BJ (cell line): ENCODE measurements around the gene SPDYE2B. TPM values are rescaled to one million over a fixed set of nuclear protein-coding genes. Genes with fewer than 3 reads are reported as not detected.
"Not testable (repeated sequence)": the region's sequence is repeated elsewhere in the genome, so short reads cannot be mapped to it uniquely, and the experiment has no call there.

Experiments
- CTCF ChIA-PET: fragments of 350-600 bp; formaldehyde crosslinking; extraction: SDS; loops from one replicate; lab custom pipeline; 2021; ENCODE audit warnings: antibody characterized with exemption, inconsistent platforms; lab: Yijun Ruan, JAX
- POLR2A ChIA-PET: fragments of 300-600 bp; sonication (Branson Sonifier 250); formaldehyde crosslinking; extraction: SDS; loops from one replicate; lab custom pipeline; 2021; ENCODE audit warnings: antibody characterized with exemption; lab: Charles Lee
- DNase-seq: peaks from one replicate; pipeline ENCODE4 v3.0.0-alpha.2; 2011; ENCODE audit warnings: low read depth
- H3K27me3 ChIP-seq: 2 replicates; pipeline ENCODE4 v1.6.0; 2011; ENCODE audit warnings: low read length; ENCODE audit not compliant: control insufficient read depth, insufficient read depth
- H3K36me3 ChIP-seq: 2 replicates; pipeline ENCODE4 v1.5.1; 2011; ENCODE audit warnings: low read length; ENCODE audit not compliant: control insufficient read depth, insufficient read depth
- H3K4me3 ChIP-seq: 2 replicates; pipeline ENCODE4 v1.5.1; 2011; ENCODE audit warnings: low read depth, mild to moderate bottlenecking, control low read depth, low read length
- polyA minus RNA-seq: library from RNA; depleted of rRNA, polyadenylated mRNA; stranded (reverse); fragments of >200 nt; gene quantifications from 2 replicates; pipeline ENCODE4 v1.2.3, GENCODE V29; 2011; rRNA and poly(A)+ RNA removed
- polyA plus RNA-seq: library from polyadenylated mRNA; depleted of rRNA; stranded (reverse); fragments of >200 nt; gene quantifications from 2 replicates; pipeline ENCODE4 v1.2.3, GENCODE V29; 2011; rRNA removed

The SPDYE2B gene
- polyA plus RNA-seq (not detected in 2 replicates), polyA minus RNA-seq (not detected in 2 replicates)

- H3K4me3 ChIP-seq, POLR2A ChIA-PET, CTCF ChIA-PET, H3K27me3 ChIP-seq, H3K36me3 ChIP-seq, DNase-seq: not testable (repeated sequence)
Measured at GRCh38 chr7:102649924-102650323, at the start of gene SPDYE2B. Gene SPDYE2B, plus strand, starts transcription at chr7:102650319. Its CDS starts 2,030 bp downstream, at chr7:102652349.

- H3K4me3 ChIP-seq, H3K36me3 ChIP-seq, DNase-seq, POLR2A ChIA-PET, CTCF ChIA-PET, H3K27me3 ChIP-seq: not testable (repeated sequence)
Measured at GRCh38 chr7:102602317-102602716, 47.8 kb upstream of the SPDYE2B start.

- DNase-seq, CTCF ChIA-PET, H3K27me3 ChIP-seq, H3K36me3 ChIP-seq, H3K4me3 ChIP-seq, POLR2A ChIA-PET: not testable (repeated sequence)
Measured at GRCh38 chr7:102604431-102605145, 45.5 kb upstream of the SPDYE2B start.

- H3K27me3 ChIP-seq, H3K4me3 ChIP-seq, POLR2A ChIA-PET, DNase-seq, CTCF ChIA-PET, H3K36me3 ChIP-seq: not testable (repeated sequence)
Measured at GRCh38 chr7:102606848-102607247, 43.3 kb upstream of the SPDYE2B start.

- H3K27me3 ChIP-seq, DNase-seq, POLR2A ChIA-PET, CTCF ChIA-PET, H3K4me3 ChIP-seq, H3K36me3 ChIP-seq: not testable (repeated sequence)
Measured at GRCh38 chr7:102609734-102610133, 40.4 kb upstream of the SPDYE2B start.

- H3K4me3 ChIP-seq, H3K27me3 ChIP-seq, H3K36me3 ChIP-seq, POLR2A ChIA-PET, DNase-seq, CTCF ChIA-PET: not testable (repeated sequence)
Measured at GRCh38 chr7:102610441-102610840, 39.7 kb upstream of the SPDYE2B start.

GRCh38 chr7:102611013-102611674, 39.0 kb upstream of the SPDYE2B start:
- H3K27me3 ChIP-seq, H3K4me3 ChIP-seq, DNase-seq, H3K36me3 ChIP-seq, POLR2A ChIA-PET, CTCF ChIA-PET: not testable (repeated sequence)

GRCh38 chr7:102611675-102612325, 38.3 kb upstream of the SPDYE2B start:
- H3K36me3 ChIP-seq, H3K27me3 ChIP-seq, CTCF ChIA-PET, DNase-seq, POLR2A ChIA-PET: not testable (repeated sequence)
- peak overlapping the region; percentile 23 for H3K4me3 ChIP-seq

GRCh38 chr7:102613575-102614345, 36.4 kb upstream of the SPDYE2B start:
- H3K36me3 ChIP-seq, CTCF ChIA-PET, H3K4me3 ChIP-seq, POLR2A ChIA-PET, DNase-seq, H3K27me3 ChIP-seq: not testable (repeated sequence)

- H3K4me3 ChIP-seq, CTCF ChIA-PET, H3K36me3 ChIP-seq, H3K27me3 ChIP-seq, POLR2A ChIA-PET, DNase-seq: not testable (repeated sequence)
Measured at GRCh38 chr7:102614346-102614697, 35.8 kb upstream of the SPDYE2B start.

GRCh38 chr7:102614873-102615272, 35.2 kb upstream of the SPDYE2B start:
- H3K27me3 ChIP-seq, CTCF ChIA-PET, POLR2A ChIA-PET, H3K36me3 ChIP-seq, DNase-seq, H3K4me3 ChIP-seq: not testable (repeated sequence)

- H3K4me3 ChIP-seq, POLR2A ChIA-PET, H3K36me3 ChIP-seq, CTCF ChIA-PET, DNase-seq, H3K27me3 ChIP-seq: not testable (repeated sequence)
Measured at GRCh38 chr7:102615930-102616329, 34.2 kb upstream of the SPDYE2B start.
